Glutamatergic neuron (in vitro differentiated cells): Measurements from ENCODE around the gene IL34. TPM values are rescaled to one million over a fixed set of nuclear protein-coding genes. Genes with fewer than 3 reads are reported as not detected.

ENCODE experiments used
- DNase-seq: peaks from one replicate; pipeline ENCODE4 v3.0.0; 2022
- H3K27ac Mint-ChIP-seq: one replicate; pipeline ENCODE4 v1.8.0; 2020; ENCODE audit warnings: mild to moderate bottlenecking, mixed read lengths, inconsistent platforms; ENCODE audit not compliant: unreplicated experiment
- H3K27me3 Mint-ChIP-seq: one replicate; pipeline ENCODE4 v1.8.0; 2020; ENCODE audit warnings: mild to moderate bottlenecking, moderate library complexity, mixed read lengths, inconsistent platforms; ENCODE audit not compliant: unreplicated experiment
- H3K36me3 Mint-ChIP-seq: one replicate; pipeline ENCODE4 v1.8.0; 2020; ENCODE audit warnings: mild to moderate bottlenecking, mixed read lengths, inconsistent platforms; ENCODE audit not compliant: unreplicated experiment
- H3K4me1 Mint-ChIP-seq: one replicate; pipeline ENCODE4 v1.8.0; 2020; ENCODE audit warnings: mild to moderate bottlenecking, low read depth, mixed read lengths, inconsistent platforms; ENCODE audit not compliant: unreplicated experiment
- H3K4me3 Mint-ChIP-seq: one replicate; pipeline ENCODE4 v1.8.0; 2020; ENCODE audit warnings: mild to moderate bottlenecking, mixed read lengths, inconsistent platforms; ENCODE audit not compliant: unreplicated experiment
- H3K9me3 Mint-ChIP-seq: one replicate; pipeline ENCODE4 v1.8.0; 2020; ENCODE audit warnings: mild to moderate bottlenecking, moderate library complexity, mixed read lengths, inconsistent platforms; ENCODE audit not compliant: unreplicated experiment
- total RNA-seq: library from RNA; stranded (reverse); fragmentation: NEBNext Ultra II Directional; extraction: Animal tissue kit (Norgen Biotek cat#: 25700); gene quantifications from one replicate; pipeline ENCODE4 v1.2.1, GENCODE V29; 2021; ENCODE audit not compliant: unreplicated experiment
- TF ChIP-seq, protein P1 (sequence below): fragments of 200-600 bp; sonication (generic); IDR thresholded peaks from one replicate; pipeline ENCODE4 v1.5.0; 2021; ENCODE audit not compliant: partially characterized antibody, unreplicated experiment

IL34 gene
- total RNA-seq, 1 donor from 2014 or later: 0.42 TPM

DNA sequence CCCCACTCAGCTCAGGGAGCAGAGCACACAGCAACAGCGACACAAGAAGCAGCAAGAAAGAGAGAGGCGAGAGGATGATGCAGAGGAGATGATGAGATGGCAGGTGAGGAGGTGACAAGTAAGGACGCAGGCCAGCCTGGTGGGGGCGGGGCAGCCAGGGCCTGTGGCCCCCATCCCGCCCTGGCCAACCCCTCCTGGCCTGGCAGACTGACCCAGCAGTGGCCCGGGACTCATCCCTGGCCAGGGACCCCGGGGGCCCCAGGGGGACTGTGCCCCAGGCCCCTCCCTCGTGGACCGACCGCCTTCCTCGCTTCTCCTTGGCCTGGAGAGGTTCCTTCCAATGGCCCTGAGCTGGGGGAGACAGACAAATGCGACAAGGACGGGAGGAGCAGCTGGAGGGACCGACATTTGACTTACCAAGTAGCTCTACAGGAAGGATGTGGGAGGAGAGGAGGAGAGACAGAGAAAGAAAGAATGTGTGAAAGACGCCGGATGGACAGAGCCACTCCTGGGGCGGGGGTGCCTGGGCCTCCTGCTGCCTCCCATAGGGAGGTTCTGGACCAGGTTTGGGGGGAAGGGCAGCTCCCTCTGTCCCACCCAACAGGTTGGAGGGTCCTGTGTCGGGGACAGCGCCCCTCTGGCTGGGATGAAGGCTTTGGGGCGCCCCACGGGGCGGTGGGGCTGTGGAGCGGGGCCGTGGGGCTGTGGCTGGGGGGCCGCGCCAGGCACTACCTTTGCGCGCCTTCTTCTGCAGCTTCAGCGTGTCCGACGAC is 32.7 kb downstream of the IL34 start:
- Mint-ChIP-seq H3K4me1 (no peaks in the 10 kb centered on the region), H3K27ac (no peak overlapping the region), H3K4me3 (no peak overlapping the region), H3K36me3 (no peaks in the 10 kb centered on the region), H3K9me3 (peaks cover 3% of the 10 kb centered on the region), H3K27me3 (peaks cover 4% of the 10 kb centered on the region)
- TF ChIP-seq, protein P1, sequence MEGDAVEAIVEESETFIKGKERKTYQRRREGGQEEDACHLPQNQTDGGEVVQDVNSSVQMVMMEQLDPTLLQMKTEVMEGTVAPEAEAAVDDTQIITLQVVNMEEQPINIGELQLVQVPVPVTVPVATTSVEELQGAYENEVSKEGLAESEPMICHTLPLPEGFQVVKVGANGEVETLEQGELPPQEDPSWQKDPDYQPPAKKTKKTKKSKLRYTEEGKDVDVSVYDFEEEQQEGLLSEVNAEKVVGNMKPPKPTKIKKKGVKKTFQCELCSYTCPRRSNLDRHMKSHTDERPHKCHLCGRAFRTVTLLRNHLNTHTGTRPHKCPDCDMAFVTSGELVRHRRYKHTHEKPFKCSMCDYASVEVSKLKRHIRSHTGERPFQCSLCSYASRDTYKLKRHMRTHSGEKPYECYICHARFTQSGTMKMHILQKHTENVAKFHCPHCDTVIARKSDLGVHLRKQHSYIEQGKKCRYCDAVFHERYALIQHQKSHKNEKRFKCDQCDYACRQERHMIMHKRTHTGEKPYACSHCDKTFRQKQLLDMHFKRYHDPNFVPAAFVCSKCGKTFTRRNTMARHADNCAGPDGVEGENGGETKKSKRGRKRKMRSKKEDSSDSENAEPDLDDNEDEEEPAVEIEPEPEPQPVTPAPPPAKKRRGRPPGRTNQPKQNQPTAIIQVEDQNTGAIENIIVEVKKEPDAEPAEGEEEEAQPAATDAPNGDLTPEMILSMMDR: no peak
- peak; percentile 15 for DNase-seq

- no peaks in the 10 kb centered on the region for H3K36me3 Mint-ChIP-seq
- peaks cover 4% of the 10 kb centered on the region for H3K27me3 Mint-ChIP-seq
- H3K4me1 Mint-ChIP-seq: no peaks in the 10 kb centered on the region
- peaks cover 3% of the 10 kb centered on the region for H3K9me3 Mint-ChIP-seq
- TF ChIP-seq, protein P1: peak; percentile 70
- H3K27ac Mint-ChIP-seq: no peak overlapping the region
- H3K4me3 Mint-ChIP-seq: no peak overlapping the region
- DNase-seq: peak; percentile 82
Observed at GRCh38 chr16:70679671-70680494, 33.5 kb downstream of the IL34 start.

DNA sequence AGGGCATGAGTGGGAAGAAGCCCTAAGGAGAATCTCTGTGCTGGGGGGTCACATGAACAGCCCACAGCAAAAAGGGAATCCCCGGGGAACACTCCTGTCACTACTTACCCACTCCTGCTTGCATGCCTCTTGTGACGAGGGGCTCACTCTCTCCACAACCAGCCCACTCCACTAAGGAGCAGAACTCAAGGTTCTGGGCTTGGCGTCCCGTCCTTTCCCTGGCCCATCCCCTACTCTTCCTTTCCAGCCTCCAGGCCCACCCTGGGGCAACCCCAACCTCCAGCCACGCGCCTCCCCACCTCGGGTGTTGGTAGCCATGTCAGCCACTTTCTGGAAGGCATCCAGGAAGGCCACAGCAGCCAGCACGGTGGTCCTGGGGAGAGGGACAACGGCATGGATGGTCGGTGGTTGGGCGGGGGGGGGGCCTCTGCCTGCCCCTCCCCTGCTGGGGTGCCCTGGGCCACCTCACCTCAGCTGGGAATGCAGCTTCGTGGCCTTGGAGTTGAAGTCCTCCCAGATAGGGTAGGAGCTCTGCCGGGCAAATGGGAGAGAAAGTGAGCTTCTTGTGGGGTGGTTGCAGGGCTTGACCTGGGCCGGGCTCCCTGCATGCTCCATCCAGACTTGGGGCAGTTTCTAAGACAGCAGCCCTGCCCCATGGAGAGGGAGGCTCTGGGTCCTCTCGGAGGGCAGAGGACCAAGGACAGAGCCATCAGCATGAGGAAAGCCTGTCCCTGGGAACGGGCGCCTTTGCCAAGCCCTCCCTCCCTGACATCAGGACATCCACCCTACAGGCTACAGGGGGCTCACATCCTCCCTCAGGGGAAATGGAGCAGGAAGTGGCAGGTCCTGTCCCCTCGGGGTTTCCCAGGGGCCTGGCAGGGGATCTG is 34.4 kb downstream of the IL34 start:
- no peaks in the 10 kb centered on the region for H3K4me1 Mint-ChIP-seq
- no peaks in the 10 kb centered on the region for H3K36me3 Mint-ChIP-seq
- no peak overlapping the region for H3K27ac Mint-ChIP-seq

DNA sequence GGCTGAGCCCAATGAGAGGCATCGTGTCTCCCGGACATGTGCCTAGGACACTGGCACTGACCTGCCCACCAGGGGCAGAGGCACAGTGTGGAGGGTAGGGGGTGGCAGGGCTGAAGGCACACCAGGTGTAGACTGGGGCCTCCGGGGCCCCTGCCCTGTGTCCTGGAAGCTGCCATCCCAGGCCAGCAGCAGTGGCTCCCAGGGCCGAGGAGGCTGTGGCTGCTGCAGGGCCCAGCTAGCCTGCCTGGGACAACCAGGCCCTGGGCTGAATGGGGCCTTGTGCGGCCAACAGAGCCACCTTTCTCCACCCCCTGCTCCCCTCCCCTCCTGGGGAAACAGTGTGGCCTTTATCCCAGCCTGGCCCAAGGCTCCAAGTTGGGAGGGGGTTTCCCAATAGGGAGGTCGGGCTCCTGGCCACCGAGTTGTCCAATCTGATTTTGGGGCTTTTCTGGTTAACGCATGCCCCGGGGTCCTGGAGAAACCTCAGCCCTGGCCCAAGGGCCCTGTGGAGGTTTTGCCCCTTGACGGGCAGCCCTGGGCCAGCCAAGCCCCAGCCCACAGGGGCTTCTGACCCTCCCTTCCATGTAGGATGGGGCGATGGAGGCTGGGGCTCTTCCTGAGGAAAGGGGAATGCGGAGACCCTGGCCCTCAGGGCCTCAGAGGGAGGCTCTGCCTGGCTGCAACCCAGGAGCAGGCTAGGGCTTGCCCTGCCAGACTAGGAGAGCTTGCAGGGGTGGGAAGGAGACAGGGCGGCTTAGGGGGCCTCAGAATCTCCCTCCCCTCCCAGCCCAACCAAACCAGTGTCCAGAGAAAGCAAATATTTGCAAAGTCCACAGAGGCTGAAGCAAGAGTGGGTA is 35.3 kb downstream of the IL34 start:
- DNase-seq: peak; percentile 14
- H3K27ac Mint-ChIP-seq: no peak overlapping the region

More for the DNA sequence above, 34.4 kb downstream of the IL34 start:
- Mint-ChIP-seq H3K27me3 (peaks cover 4% of the 10 kb centered on the region), H3K4me3 (no peak overlapping the region), H3K9me3 (peaks cover 3% of the 10 kb centered on the region)
- no peak for DNase-seq
- TF ChIP-seq, protein P1: no peak

More for the DNA sequence above, 35.3 kb downstream of the IL34 start:
- Mint-ChIP-seq H3K27me3 (peaks cover 7% of the 10 kb centered on the region), H3K9me3 (peaks cover 3% of the 10 kb centered on the region), H3K4me3 (no peak overlapping the region), H3K36me3 (no peaks in the 10 kb centered on the region), H3K4me1 (peaks cover 4% of the 10 kb centered on the region)
- TF ChIP-seq, protein P1: no peak
